ENCODE results near the gene IGSF21.

Gene IGSF21

GRCh38 chr1:18217398-18218043 lies 109.9 kb downstream of the IGSF21 start:
- peak; percentile 13 for DNase-seq (ENCODE audit: low read depth)
- H3K4me3 ChIP-seq (ENCODE audit: low read length): no peak overlapping the region
- TF ChIP-seq CTCF (conservative IDR thresholded peaks at IDR 0.05; ENCODE audit: low read length): peak; percentile 38

- H3K4me3 ChIP-seq (ENCODE audit: low read length): no peak overlapping the region
- DNase-seq (ENCODE audit: low read depth): no peak
- TF ChIP-seq CTCF (conservative IDR thresholded peaks at IDR 0.05; ENCODE audit: low read length): no peak
Measured at GRCh38 chr1:18229625-18230024, 122.0 kb downstream of the IGSF21 start.

GRCh38 chr1:18230321-18230720 lies 122.7 kb downstream of the IGSF21 start:
- TF ChIP-seq CTCF (conservative IDR thresholded peaks at IDR 0.05; ENCODE audit: low read length): no peak
- H3K4me3 ChIP-seq (ENCODE audit: low read length): no peak overlapping the region
- no peak for DNase-seq (ENCODE audit: low read depth)

GRCh38 chr1:18230840-18231239 lies 123.2 kb downstream of the IGSF21 start:
- DNase-seq (ENCODE audit: low read depth): no peak

GRCh38 chr1:18232052-18232451 lies 124.5 kb downstream of the IGSF21 start:
- no peak for DNase-seq (ENCODE audit: low read depth)
- H3K4me3 ChIP-seq (ENCODE audit: low read length): no peak overlapping the region

More at GRCh38 chr1:18230840-18231239, 123.2 kb downstream of the IGSF21 start:
- no peak for TF ChIP-seq CTCF (conservative IDR thresholded peaks at IDR 0.05; ENCODE audit: low read length)
- no peak overlapping the region for H3K4me3 ChIP-seq (ENCODE audit: low read length)

GRCh38 chr1:18233176-18233864 lies 125.7 kb downstream of the IGSF21 start:
- no peak overlapping the region for H3K4me3 ChIP-seq (ENCODE audit: low read length)
- DNase-seq (ENCODE audit: low read depth): no peak
- no peak for TF ChIP-seq CTCF (conservative IDR thresholded peaks at IDR 0.05; ENCODE audit: low read length)

More at GRCh38 chr1:18232052-18232451, 124.5 kb downstream of the IGSF21 start:
- TF ChIP-seq CTCF (conservative IDR thresholded peaks at IDR 0.05; ENCODE audit: low read length): 0 out of 2 replicates have a peak, but pooled peaks have one; percentile 26

- DNase-seq (ENCODE audit: low read depth): peak; percentile 17
- no peak overlapping the region for H3K4me3 ChIP-seq (ENCODE audit: low read length)
- peak; percentile 57 for TF ChIP-seq CTCF (conservative IDR thresholded peaks at IDR 0.05; ENCODE audit: low read length)
Measured at GRCh38 chr1:18234790-18235242, 127.2 kb downstream of the IGSF21 start.

All from AG10803 (cell line).